ENCODE measurements around the gene SLC38A11. TPM values are rescaled to one million over a fixed set of nuclear protein-coding genes. Genes with fewer than 3 reads are reported as not detected.

The SLC38A11 gene
- total and polyA plus RNA-seq, 2 of the 8 experiments (the other 6 are each of a cell fraction or from before 2014, with no cell fraction given), result not detected

DNA sequence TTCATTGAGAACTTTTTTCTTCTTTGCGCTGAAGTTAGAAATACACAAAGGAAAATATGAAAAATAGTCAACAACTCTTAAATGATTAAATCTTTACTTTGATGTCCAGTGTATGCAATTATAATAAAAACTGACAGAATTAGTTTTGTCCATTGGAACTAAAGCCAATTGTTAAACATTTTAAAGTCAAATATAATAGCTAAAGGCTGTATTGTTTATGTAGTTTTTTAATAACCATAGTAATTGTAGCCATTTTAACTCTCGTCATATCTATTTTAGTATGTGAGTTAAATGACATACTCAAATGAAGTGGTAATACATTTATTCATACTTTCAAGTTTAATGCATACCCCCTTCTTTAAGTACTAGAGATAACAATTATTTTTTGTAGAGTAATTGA is 109.0 kb downstream of the SLC38A11 start:
- Histone ChIP-seq H3K4ac (replicated peaks; ENCODE audit: insufficient read length, low read depth, low read length) (no peak overlapping the region), H3K79me1 (ENCODE audit: low read depth, low read length) (no peaks in the 10 kb centered on the region), H3K9me3 (ENCODE audit: insufficient read depth in 2 of 2, low read depth in 1 of 2, low read length in 1 of 2) (no peaks in the 10 kb centered on the region), H3K79me2 (ENCODE audit: control insufficient read depth in 1 of 2, insufficient read depth in 2 of 2, low read length in 2 of 2) (no peaks in the 10 kb centered on the region), H3K9ac (replicated peaks in 1 of 4; ENCODE audit: extremely low read depth in 1 of 4, low read depth in 3 of 4, low read length in 3 of 4) (no peak overlapping the region), H3K36me3 (ENCODE audit: control insufficient read depth in 2 of 4, insufficient read depth in 4 of 4, low read length in 3 of 4) (no peaks in the 10 kb centered on the region), H4K20me1 (replicated peaks in 1 of 2; ENCODE audit: control insufficient read depth in 1 of 2, insufficient read depth in 2 of 2, low read length in 2 of 2) (no peaks in the 10 kb centered on the region), H3K23me2 (ENCODE audit: low read depth, low read length) (peaks cover 3% of the 10 kb centered on the region; the same call in 1 of the 2 replicates), H4K91ac (replicated peaks; ENCODE audit: insufficient read length, low read length) (no peak overlapping the region), H3K27ac (ENCODE audit: low read depth, low read length) (no peak overlapping the region), H3K18ac (ENCODE audit: extremely low read depth, low read length) (no peak overlapping the region), H4K8ac (ENCODE audit: extremely low read depth, insufficient read depth, low read length) (no peak overlapping the region), H3K4me3 (ENCODE audit: extremely low read depth in 1 of 4, insufficient read depth in 2 of 4, low read depth in 3 of 4, low read length in 4 of 4) (no peak overlapping the region), H2BK15ac (ENCODE audit: low read length) (no peak overlapping the region), H3K4me2 (ENCODE audit: insufficient read depth in 1 of 2, low read depth in 2 of 2, low read length in 2 of 2) (no peak overlapping the region), H2BK5ac (ENCODE audit: low read depth, low read length) (no peak overlapping the region), H2BK12ac (ENCODE audit: low read depth, low read length) (no peak overlapping the region), H3K27me3 (replicated peaks in 1 of 4; ENCODE audit: control insufficient read depth in 3 of 4, extremely low read depth in 1 of 4, insufficient read depth in 3 of 4, low read length in 3 of 4) (no peaks in the 10 kb centered on the region), H2BK120ac (replicated peaks; ENCODE audit: low read depth, low read length) (no peak overlapping the region), H3K4me1 (replicated peaks in 1 of 4; ENCODE audit: control insufficient read depth in 3 of 4, insufficient read depth in 4 of 4, low read length in 3 of 4) (peaks cover 0 to 2% (median 0%) of the 10 kb centered on the region in 4 experiments; a peak in 2 of 7 replicates), H2AFZ (ENCODE audit: low read length) (no peak overlapping the region), H3K56ac (replicated peaks; ENCODE audit: insufficient read length, low read depth, low read length) (no peak overlapping the region), H4K5ac (ENCODE audit: insufficient read length, low read depth, low read length) (no peak overlapping the region), H3K23ac (ENCODE audit: insufficient read length) (no peak overlapping the region), H2AK5ac (ENCODE audit: low read depth, low read length) (no peak overlapping the region), H2BK20ac (ENCODE audit: low read length) (no peak overlapping the region), H3K14ac (ENCODE audit: insufficient read length) (no peak overlapping the region)
- ChIA-PET CTCF (ENCODE audit: partially characterized antibody) (interaction anchor here (0.7 to 1.0 kb wide), 2 partner anchors 73 to 294 kb away, joined by 3 read pairs; no protein-coding TSS in a partner anchor), POLR2A (ENCODE audit: partially characterized antibody) (no interaction called here)
- DNase-seq (ENCODE audit: low read depth in 1 of 2, low spot score in 2 of 2), result no peak
- WGBS, 2 experiments (ENCODE audit: extremely low coverage in 1 of 2, insufficient coverage in 1 of 2, insufficient read length in 1 of 2, insufficient replicate concordance in 2 of 2, low coverage in 1 of 2, low lambda C conversion rate in 2 of 2, missing lambda C conversion rate in 1 of 2), result 92% methylated on average over 2 of the region's 2 CpGs; no CpG with 5 or more reads in 1 of the 2 experiments
- TF ChIP-seq POLR2AphosphoS5 (IDR thresholded peaks at IDR 0.05; ENCODE audit: low read depth, low read length) (no peak), RXRA (IDR thresholded peaks at IDR 0.05; ENCODE audit: insufficient read depth, low read depth, low read length) (no peak), GABPA (IDR thresholded peaks at IDR 0.05; ENCODE audit: borderline replicate concordance, insufficient read depth, low read length) (no peak), EZH2 (IDR thresholded peaks at IDR 0.05; ENCODE audit: low read depth, low read length, severe bottlenecking) (no peak), SIX5 (IDR thresholded peaks at IDR 0.05; ENCODE audit: low read depth, low read length) (no peak), EGR1 (IDR thresholded peaks at IDR 0.05; ENCODE audit: borderline replicate concordance, low read depth, low read length) (no peak), CTBP2 (IDR thresholded peaks at IDR 0.05; ENCODE audit: borderline replicate concordance, insufficient read depth, insufficient read length, low read length) (no peak), CBX8 (IDR thresholded peaks at IDR 0.05; ENCODE audit: borderline replicate concordance, low read depth, low read length) (no peak)
- FAIRE-seq, result no peak

Data from H1 (cell line).